ENCODE measurements around the gene IBSP.

GRCh38 chr4:87758270-87758669 lies 41.1 kb upstream of the IBSP start:
- TF ChIP-seq GATA2 (IDR thresholded peaks at IDR 0.05; ENCODE audit: low read depth, low read length) (no peak), GATA3 (IDR thresholded peaks at IDR 0.05; ENCODE audit: low read depth, low read length) (no peak)

Measured in SH-SY5Y (cell line).